ENCODE results near the gene SLTM.
"Not testable (repeated sequence)": the region's sequence is repeated elsewhere in the genome, so short reads cannot be mapped to it uniquely, and the experiment has no call there.

SLTM gene

DNA sequence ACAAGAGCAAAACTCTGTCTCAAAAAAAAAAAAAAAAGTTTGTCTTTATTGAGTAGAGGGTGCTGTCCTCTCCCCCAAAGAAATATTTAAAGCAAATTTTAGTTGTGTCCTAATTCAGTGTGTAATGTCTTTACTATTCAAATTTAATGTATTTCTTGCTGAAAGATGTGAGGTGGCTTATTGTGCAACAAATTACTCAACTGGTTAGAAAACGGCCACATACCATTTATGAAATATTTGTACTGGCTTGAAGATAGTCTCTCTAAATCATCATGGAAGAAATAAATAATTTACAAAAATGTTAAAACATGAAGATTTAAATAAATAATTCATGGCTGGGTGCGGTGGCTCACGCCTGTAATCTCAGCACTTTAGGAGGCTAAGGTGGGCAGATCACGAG, 63.0 kb downstream of the SLTM start:
- DNase-seq: no peak

DNA sequence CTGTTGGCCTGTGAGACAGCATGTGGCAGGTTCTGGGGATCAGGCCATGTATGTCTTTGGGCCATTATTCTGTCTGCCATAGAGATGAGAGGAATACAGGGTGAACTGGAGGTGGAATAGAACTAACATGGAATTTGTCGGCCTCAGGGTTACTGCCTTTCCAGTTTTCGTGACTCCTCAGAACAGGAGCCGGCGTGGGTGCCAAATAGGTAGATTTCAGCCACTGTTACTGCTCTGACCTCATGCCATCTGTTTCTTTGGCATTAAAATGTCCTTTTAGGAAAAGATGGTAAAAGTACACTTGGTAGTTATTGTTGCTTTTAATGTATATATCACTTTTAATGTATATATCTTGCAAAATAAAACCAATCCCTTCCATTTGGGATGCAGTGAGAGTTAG, 65.6 kb downstream of the SLTM start:
- DNase-seq: no peak

DNA sequence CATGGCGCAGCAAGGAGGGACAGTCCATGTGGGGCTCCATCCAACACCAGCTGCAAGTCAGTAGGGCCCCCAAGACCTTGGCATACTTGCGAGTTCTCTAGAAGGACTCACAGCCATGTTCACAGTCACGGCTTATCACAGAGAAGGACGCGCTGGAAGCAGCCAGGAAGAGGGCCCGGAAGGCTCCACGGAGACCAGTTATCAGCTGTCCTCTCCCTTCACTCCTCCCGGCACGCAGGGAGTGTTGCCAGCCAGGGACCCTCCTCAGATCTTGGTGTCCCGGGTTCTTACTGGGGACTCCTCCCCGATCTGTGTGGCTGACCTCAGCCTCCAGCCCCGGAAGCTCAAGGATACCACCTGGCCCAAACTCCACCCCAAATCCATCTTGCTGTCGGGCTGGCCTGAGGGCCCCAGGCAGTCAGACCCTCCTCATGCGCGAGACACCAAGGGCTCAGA, 68.0 kb downstream of the SLTM start:
- DNase-seq: no peak

DNA sequence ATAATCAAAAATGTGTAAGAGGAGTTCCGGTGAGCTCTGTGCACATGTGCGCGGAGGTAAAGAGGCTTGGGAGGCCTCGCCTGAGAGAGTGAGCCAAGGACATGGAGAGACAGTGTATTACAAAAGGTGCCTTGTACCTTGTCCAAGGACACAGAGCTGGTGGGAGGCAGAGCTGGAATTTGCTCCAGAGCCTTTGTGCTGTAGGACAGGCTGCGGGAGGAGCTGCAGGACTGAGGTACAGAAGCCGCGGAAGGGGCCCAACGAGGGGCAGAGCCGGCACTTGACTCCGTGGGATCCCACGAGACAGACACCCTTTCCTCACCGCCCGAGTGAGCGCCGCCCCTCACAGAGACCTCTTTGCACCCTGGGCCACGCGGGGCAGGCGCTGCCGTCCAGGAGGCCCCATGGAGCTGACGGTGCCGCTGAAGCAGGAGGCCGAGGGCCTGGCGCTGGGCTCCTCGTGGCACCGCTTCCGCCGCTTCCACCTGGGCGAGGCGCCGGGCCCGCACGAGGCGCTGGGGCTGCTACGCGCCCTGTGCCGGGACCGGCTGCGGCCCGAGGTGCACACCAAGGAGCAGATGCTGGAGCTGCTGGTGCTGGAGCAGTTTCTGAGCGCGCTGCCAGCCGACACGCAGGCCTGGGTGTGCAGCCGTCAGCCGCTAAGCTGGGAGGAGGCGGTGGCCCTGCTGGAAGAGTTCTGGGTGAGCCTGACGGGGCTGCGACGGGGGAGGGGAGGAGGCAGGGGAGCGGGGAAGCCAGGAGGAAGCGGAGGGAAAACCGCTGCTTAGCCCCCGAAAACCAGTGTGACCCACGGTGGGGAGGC, 68.7 kb downstream of the SLTM start:
- DNase-seq: no peak

DNA sequence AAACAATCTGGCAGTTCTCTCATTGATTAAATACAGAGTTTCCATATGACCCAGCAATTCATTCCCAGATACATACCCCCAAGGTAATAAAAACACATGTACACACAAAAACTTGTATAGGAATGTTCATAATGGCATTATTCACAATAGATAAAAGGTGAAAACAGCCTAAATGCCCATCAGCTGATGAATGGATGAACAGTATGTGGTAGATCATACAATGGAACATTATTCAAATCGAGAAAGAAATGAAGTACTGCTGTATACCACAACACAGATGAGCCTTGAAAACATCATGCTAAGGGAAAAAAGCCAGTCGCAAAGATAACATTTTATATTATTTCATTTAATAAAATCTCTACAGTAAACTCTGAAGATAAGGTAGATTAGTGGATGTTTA, 71.2 kb downstream of the SLTM start:
- DNase-seq: no peak

DNA sequence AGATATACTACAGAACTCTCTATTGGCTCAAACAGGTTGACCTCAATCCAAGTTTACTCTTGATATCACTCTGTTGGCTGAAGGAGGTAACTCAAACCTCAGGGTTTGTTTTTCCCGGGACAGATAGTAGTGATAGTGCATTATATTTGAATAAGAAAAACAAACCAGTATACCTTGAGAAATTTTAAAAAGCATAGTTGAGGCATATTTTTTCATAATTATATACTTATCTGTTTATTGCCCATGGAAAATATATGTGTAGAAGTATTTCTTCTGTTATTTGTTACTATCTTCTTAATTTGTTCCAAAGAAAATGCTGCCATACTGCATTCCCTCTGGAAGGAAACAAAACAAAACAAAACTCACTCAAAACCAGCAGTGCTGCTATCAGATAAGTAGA, 76.9 kb downstream of the SLTM start:
- DNase-seq: not testable (repeated sequence)

DNA sequence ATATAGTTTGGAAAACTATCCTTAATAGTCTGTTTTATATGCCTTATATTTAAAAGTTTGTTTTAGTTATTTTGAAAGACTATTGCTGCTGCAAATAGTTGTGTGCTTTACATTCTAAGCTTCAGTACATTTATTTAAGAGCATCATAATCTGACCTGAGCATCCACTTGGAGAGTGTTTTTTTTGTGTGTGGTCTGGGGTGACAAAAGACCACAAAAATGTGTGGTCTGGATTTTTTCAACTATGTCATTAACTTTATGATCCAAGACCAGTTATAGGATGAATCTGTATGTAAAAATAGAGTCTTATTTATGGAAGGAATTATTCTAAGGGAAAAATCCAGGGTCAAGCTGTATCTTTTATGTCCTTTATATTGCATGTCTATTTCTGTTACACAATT, 77.4 kb downstream of the SLTM start:
- DNase-seq: no peak

DNA sequence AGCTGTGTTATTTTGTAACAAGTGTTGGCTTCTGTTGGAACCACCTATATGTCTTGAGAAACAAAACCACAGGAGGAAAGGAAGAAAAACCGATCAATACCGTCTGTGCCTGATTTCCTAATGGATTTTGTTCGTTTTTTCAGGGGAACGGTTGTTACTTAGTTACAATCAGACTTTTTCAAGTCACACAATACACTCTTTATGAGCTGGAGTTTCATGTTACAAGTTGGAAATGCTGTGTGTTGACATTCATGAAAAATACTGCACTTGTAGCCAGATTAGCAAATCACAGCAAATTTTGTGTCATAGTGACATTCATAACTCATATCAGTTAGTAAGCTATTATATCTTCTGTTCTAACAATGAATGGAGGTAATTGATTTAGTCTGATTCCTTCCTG, 78.9 kb downstream of the SLTM start:
- DNase-seq: no peak

DNA sequence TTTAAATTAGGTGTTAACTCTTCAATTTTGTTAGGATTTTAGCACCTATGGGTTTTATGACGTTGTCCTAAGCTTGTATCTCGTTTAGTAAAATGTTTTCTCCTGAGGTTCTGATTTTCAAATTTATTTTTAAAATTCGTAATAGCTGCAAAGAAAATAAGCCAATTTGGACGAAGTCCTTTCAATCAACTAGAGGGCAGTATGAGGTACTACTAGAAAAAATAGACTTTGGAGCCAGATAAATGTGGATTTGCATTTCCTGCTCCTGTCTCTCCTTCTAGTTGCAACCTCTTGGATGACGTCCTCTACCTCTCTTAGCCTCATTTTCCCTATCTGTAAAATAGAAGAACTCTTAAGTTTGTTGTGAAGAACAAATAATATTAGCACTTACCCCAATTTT, 81.1 kb downstream of the SLTM start:
- DNase-seq: no peak

DNA sequence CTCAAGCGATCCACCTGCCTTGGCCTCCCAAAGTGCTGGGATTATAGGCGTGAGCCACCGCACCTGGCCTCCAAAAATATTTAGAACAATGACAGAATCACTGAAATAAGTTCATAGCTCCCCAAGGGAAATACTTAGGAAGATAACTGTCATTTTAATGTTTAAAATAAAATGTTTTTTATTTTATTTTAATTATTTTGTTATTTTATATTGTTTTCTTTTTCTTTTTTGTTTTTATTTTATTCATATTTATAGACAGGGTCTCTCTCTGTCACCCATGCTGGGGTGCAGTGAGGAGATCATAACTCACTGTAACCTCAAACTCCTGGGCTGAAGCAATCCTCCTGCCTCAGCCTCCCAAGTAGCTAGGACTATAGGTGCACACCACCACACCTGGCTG, 82.3 kb downstream of the SLTM start:
- DNase-seq: not testable (repeated sequence)

DNA sequence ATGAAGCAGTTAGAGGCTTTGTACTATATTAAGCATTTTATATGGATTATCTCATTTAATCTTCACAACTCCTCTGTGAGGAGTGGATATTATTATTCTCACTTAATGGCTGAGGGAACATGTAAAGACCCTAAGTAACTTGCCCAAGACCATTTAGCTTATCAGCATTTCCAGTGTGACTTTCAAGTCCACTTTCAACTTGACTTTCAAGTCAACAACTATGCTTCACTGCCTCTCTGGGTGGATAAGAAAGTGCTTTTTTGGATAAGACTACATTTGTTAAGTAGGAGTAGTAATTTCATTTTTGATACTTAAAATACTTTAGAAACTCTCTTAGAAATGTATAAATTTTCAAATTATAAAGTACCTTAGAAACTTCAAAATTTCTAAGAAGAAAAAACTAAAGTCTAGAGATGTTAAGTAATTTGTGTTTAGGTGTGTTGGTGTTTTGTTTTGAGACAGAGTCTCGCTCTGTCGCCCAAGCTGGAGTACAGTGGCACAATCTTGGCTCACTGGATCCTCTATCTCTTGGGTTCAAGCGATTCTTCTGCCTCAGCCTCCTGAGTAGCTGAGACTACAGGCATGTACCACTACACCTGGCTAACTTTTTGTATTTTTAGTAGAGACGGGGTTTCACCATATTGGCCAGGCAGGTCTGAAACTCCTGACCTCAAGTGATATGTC, 90.6 kb downstream of the SLTM start:
- DNase-seq: no peak

DNA sequence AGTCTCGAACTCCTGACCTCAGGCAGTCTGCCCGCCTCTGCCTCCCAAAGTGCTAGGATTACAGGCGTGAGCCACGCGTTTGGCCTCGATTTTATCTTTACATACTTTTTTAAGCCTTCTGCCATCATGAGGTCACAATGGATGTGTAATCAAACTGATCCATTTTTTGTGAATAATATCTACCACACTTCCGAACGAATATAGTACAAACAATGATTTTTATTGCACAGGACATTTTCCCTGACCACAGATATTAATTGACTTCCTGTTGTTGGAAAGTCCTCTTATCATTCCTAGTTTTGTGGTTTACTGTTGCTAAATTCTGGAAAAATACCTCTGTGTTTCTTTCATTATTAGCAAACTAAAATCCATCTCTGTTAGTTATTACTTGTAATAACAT, 93.4 kb downstream of the SLTM start:
- DNase-seq: no peak

DNA sequence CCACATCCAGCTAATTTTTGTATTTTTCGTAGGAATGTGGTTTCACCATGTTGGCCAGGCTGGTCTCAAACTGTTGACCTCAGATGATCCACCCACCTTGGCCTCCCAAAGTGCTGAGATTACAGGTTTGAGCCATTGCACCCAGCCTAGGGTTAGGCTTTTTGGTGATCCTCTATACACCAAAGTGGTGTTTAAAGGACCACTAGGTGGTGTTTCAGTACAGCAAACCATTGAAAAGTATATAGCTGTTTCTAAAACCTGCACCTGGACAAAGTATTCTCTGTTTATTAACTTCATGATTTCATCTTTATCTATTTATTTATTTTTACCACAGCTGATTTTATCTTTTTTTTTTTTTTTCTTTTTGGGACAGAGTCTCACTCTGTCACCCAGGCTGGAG, 94.0 kb downstream of the SLTM start:
- DNase-seq: no peak

DNA sequence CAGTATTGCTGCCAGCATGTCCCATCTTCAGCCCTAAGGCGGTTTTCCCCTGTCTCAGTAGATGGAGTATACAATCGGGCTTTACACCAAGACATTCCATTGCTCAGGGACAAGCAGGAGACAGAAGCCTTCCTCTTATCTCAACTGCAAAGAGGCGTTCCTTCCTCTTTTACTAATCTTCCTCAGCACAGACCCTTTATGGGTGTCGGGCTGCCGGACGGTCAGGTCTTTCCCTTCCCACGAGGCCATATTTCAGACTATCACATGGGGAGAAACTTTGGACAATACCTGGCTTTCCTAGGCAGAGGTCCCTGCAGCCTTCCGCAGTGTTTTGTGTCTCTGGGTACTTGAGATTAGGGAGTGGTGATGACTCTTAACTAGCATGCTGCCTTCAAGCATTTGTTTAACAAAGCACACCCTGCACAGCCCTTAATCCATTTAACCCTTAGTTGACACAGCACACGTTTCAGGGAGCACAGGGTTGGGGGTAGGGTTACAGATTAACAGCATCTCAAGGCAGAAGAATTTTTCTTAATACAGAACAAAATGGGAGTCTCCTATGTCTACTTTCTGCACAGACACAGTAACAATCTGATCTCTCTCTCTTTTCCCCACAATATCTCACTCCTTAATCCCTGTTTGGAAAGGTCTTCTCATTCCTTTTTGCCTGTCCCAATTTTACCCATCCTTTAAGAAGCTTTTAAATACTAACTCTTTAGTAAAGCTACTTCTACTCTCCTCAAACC, 99.6 kb downstream of the SLTM start:
- not testable (repeated sequence) for DNase-seq

DNA sequence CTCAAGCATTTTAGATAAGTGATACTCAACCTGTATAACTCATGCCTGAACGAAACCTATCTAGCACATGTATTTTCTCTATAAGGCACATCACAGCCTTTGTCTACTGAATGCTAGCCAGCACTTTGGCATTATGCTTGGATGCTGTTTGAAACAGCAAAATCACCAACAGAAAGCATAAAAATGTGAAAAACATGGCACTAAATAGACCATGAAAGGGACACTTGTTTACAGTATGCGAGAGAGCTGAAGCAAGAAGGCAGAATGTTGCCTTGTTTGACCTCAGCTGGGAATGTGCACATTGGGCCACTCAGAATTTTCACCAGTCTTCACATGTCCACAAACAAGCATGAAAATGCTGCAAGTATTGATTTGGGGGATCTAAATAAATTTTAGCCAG, 102.9 kb downstream of the SLTM start:
- no peak for DNase-seq

Measured in NCI-H1930 (cell line).